Thoracic aorta (tissue), 2 donors: Measurements from ENCODE around the gene PRKRA. TPM values are rescaled to one million over a fixed set of nuclear protein-coding genes. Genes with fewer than 3 reads are reported as not detected.

ENCODE experiments used
- ATAC-seq: fragments of 150-250 bp; one replicate; pipeline ENCODE4 v1.8.0; 2017; ENCODE audit warnings: low read depth; ENCODE audit not compliant: insufficient number of reproducible peaks, low FRiP score
- DNase-seq: peaks from one replicate; pipeline ENCODE4 v3.0.0-alpha.2; 2020; ENCODE audit warnings: low spot score
- H3K27ac ChIP-seq, 2 donors: fragments of 200-600 bp; sonication (generic); 1 replicate in 1 of 2; 2 replicates in 1 of 2; pipeline ENCODE4 v1.5.1; 2016; ENCODE audit warnings: mild to moderate bottlenecking in 2 of 2, moderate library complexity in 2 of 2
- H3K27me3 ChIP-seq: fragments of 200-600 bp; sonication (generic); replicated peaks from 2 replicates; pipeline ENCODE4 v1.6.0; 2016; ENCODE audit warnings: mild to moderate bottlenecking; ENCODE audit not compliant: insufficient read depth
- H3K36me3 ChIP-seq: fragments of 200-600 bp; sonication (generic); one replicate; pipeline ENCODE4 v1.5.1; 2016
- H3K4me1 ChIP-seq, 2 donors: fragments of 200-600 bp; sonication (generic); 1 replicate in 1 of 2; 2 replicates in 1 of 2; pipeline versions ENCODE4 v1.5.1 to v1.6.0; 2016; ENCODE audit warnings: low read depth in 2 of 2, mild to moderate bottlenecking in 1 of 2; ENCODE audit not compliant: control insufficient read depth in 1 of 2
- H3K4me3 ChIP-seq: fragments of 200-600 bp; sonication (generic); 2 replicates; pipeline ENCODE4 v1.5.1; 2016; ENCODE audit warnings: mild to moderate bottlenecking
- H3K9me3 ChIP-seq: fragments of 200-600 bp; sonication (generic); 2 replicates; pipeline ENCODE4 v1.5.1; 2016
- CTCF ChIP-seq: fragments of 200-600 bp; sonication (generic); IDR thresholded peaks from one replicate; pipeline ENCODE4 v1.5.1; 2019; ENCODE audit warnings: antibody characterized with exemption
- total RNA-seq, 2 donors: library from RNA; depleted of rRNA; stranded (reverse); fragments of >200 nt; gene quantifications; one replicate each; pipeline versions ENCODE4 v1.1.0 to v1.2.3, GENCODE V29; 2016

PRKRA gene
- total RNA-seq, 2 donors from 2014 or later: 61.3 to 71.5 TPM

- no peak for TF ChIP-seq CTCF
- ATAC-seq (no peak), DNase-seq (no peak)
- no peak overlapping the region for H3K27ac ChIP-seq
- no peaks in the 10 kb centered on the region for H3K27me3 ChIP-seq
- H3K36me3 ChIP-seq: no peaks in the 10 kb centered on the region
- H3K4me1 ChIP-seq: no peaks in the 10 kb centered on the region
- no peak overlapping the region for H3K4me3 ChIP-seq
- H3K9me3 ChIP-seq: no peaks in the 10 kb centered on the region
Measured at GRCh38 chr2:178385595-178386148, 65.3 kb downstream of the PRKRA start.

GRCh38 chr2:178383718-178384117, 67.3 kb downstream of the PRKRA start:
- no peaks in the 10 kb centered on the region for H3K36me3 ChIP-seq
- H3K27me3 ChIP-seq: no peaks in the 10 kb centered on the region
- H3K9me3 ChIP-seq: no peaks in the 10 kb centered on the region
- ATAC-seq (no peak), DNase-seq (no peak)
- no peaks in the 10 kb centered on the region for H3K4me1 ChIP-seq
- no peak overlapping the region for H3K27ac ChIP-seq
- TF ChIP-seq CTCF: no peak
- H3K4me3 ChIP-seq: no peak overlapping the region

Other genes starting within 250 kb of the PRKRA start
- gene PJVK, start 203 bp upstream of the PRKRA start, total RNA-seq: 1 to 10 TPM; 1.8 TPM
- 10 to 100 TPM; 20.1 to 21.8 TPM for gene FKBP7, start 27.4 kb upstream of the PRKRA start, total RNA-seq
- gene PLEKHA3, start 29.3 kb upstream of the PRKRA start, total RNA-seq: 10 to 100 TPM in 1 of 2 donors, 1 to 10 TPM in 1; 9.7 to 22.5 TPM